Measurements from ENCODE around the gene ABHD12. TPM values are rescaled to one million over a fixed set of nuclear protein-coding genes. Genes with fewer than 3 reads are reported as not detected.

ABHD12 gene
- total RNA-seq, 3 donors from 2014 or later, result 26.9 to 67.7 (median 53.4) TPM

GRCh38 chr20:25369529-25369928 lies 21.1 kb downstream of the ABHD12 start:
- Histone ChIP-seq H3K4me3 (no peak overlapping the region), H3K4me1 (no peaks in the 10 kb centered on the region), H3K9me3 (no peaks in the 10 kb centered on the region), H3K27ac (no peak overlapping the region), H3K36me3 (no peaks in the 10 kb centered on the region), H3K27me3 (no peaks in the 10 kb centered on the region)
- intact Hi-C loops (cut with DNase I; ENCODE audit: low total_unique reads), result no loop called here
- no peak for TF ChIP-seq CTCF (IDR thresholded peaks at IDR 0.05)
- no peak for TF ChIP-seq POLR2A (IDR thresholded peaks at IDR 0.05)
- TF ChIP-seq POLR2AphosphoS5 (IDR thresholded peaks at IDR 0.05), result no peak
- DNase-seq (ENCODE audit: low spot score in 2 of 2), result no peak

DNA sequence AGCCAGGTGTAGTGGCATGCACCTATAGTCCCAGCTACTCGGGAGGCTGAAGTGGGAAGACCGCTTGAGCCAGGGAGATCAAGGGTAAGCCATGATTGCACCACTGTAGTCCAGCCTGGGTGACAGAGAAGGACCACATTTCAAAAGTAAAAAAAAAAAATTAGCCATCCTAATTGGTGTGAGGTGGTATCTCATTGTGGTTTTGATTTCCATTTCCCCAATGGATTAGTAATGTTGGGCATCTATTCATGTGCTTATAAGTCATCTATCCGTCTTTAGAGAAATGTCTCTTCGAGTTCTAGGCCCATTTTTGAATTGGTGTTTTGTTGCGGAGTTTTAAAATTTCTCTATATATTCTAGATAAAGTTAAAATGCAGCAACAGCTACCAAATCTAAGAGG lies 21.7 kb downstream of the ABHD12 start:
- H3K4me3 ChIP-seq, result no peak overlapping the region
- no peak for DNase-seq (ENCODE audit: low spot score in 2 of 2)
- no peaks in the 10 kb centered on the region for H3K4me1 ChIP-seq
- TF ChIP-seq CTCF (IDR thresholded peaks at IDR 0.05) (no peak), POLR2A (IDR thresholded peaks at IDR 0.05) (no peak), POLR2AphosphoS5 (IDR thresholded peaks at IDR 0.05) (no peak)
- no peaks in the 10 kb centered on the region for H3K36me3 ChIP-seq
- H3K27me3 ChIP-seq, result no peaks in the 10 kb centered on the region
- H3K27ac ChIP-seq, result no peak overlapping the region
- no peaks in the 10 kb centered on the region for H3K9me3 ChIP-seq
- intact Hi-C loops (cut with DNase I; ENCODE audit: low total_unique reads), result no loop called here

DNA sequence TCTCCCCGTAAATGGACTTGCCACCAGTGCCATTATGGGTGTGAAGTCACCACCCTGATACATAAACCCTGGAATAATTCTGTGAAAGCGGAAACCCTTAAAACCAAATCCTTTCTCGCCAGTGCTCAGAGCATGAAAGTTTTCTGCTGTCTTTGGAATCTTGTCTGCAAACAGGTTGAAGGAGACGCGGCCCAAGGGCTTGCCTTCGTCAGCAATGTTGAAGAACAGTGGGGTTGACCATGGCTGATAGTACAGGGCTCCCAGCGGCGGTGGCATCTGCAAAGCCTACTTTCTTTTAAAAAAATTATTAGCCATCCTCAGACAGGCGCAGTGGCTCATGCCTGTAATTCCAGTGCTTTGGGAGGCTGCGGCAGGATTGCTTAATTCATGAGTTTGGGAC lies 22.1 kb downstream of the ABHD12 start:
- no peak for DNase-seq (ENCODE audit: low spot score in 2 of 2)

GRCh38 chr20:25364879-25365699 lies 25.5 kb downstream of the ABHD12 start:
- H3K27me3 ChIP-seq, result no peaks in the 10 kb centered on the region
- intact Hi-C loops (cut with DNase I; ENCODE audit: low total_unique reads), result no loop called here
- H3K9me3 ChIP-seq, result no peaks in the 10 kb centered on the region
- no peak for DNase-seq (ENCODE audit: low spot score in 2 of 2)
- no peak for TF ChIP-seq POLR2A (IDR thresholded peaks at IDR 0.05)
- no peak for TF ChIP-seq POLR2AphosphoS5 (IDR thresholded peaks at IDR 0.05)
- TF ChIP-seq CTCF (IDR thresholded peaks at IDR 0.05), result no peak
- no peaks in the 10 kb centered on the region for H3K4me1 ChIP-seq
- H3K36me3 ChIP-seq, result no peaks in the 10 kb centered on the region
- H3K27ac ChIP-seq, result no peak overlapping the region
- no peak overlapping the region for H3K4me3 ChIP-seq

More for the DNA sequence above, 22.1 kb downstream of the ABHD12 start:
- no peaks in the 10 kb centered on the region for H3K27me3 ChIP-seq
- H3K4me1 ChIP-seq, result no peaks in the 10 kb centered on the region
- intact Hi-C loops (cut with DNase I; ENCODE audit: low total_unique reads), result no loop called here
- no peak overlapping the region for H3K27ac ChIP-seq
- H3K36me3 ChIP-seq, result no peaks in the 10 kb centered on the region
- no peaks in the 10 kb centered on the region for H3K9me3 ChIP-seq
- TF ChIP-seq CTCF (IDR thresholded peaks at IDR 0.05) (no peak), POLR2A (IDR thresholded peaks at IDR 0.05) (no peak), POLR2AphosphoS5 (IDR thresholded peaks at IDR 0.05) (no peak)
- H3K4me3 ChIP-seq, result no peak overlapping the region

- no peaks in the 10 kb centered on the region for H3K4me1 ChIP-seq
- TF ChIP-seq POLR2AphosphoS5 (IDR thresholded peaks at IDR 0.05) (no peak), CTCF (IDR thresholded peaks at IDR 0.05) (no peak), POLR2A (IDR thresholded peaks at IDR 0.05) (no peak)
- H3K27me3 ChIP-seq, result no peaks in the 10 kb centered on the region
- no peaks in the 10 kb centered on the region for H3K36me3 ChIP-seq
- no peak overlapping the region for H3K4me3 ChIP-seq
- no peaks in the 10 kb centered on the region for H3K9me3 ChIP-seq
- no peak overlapping the region for H3K27ac ChIP-seq
- no peak for DNase-seq (ENCODE audit: low spot score in 2 of 2)
- intact Hi-C loops (cut with DNase I; ENCODE audit: low total_unique reads), result no loop called here
Observed at GRCh38 chr20:25364180-25364788, 26.4 kb downstream of the ABHD12 start.
